ENCODE data around the gene RBMS2. TPM values are rescaled to one million over a fixed set of nuclear protein-coding genes. Genes with fewer than 3 reads are reported as not detected.

RBMS2 gene
- total RNA-seq, 1 experiment from 2014 or later: 40.8 TPM

DNA sequence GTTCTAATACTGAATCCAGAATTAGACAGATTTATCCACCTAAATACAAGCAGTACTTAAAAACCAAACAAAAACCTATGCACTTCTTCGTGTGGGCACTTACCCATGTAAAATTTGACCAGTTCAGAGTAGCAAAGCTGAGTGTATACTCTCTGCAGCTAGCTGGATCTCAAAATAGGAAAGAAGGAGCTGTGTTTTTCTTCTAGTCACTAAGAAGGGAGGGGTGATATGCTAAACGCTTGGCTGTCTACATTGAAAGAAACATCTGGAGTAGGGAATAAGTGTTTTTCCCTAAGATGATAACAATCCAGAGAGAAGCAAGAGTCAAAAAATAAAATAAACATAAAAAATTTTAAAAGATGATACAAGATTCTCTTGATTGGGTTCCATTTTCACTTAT, 20.0 kb downstream of the RBMS2 start:
- DNase-seq (ENCODE audit: low read depth, low spot score) (no peak), ATAC-seq (no peak)
- ChIA-PET RAD21 (ENCODE audit: low non-redundant PET in 1 of 2, low total read pairs in 2 of 2, uncharacterized antibody in 2 of 2, unreplicated experiment in 2 of 2) (no interaction called here), CTCF (interaction anchor here (0.7 to 1.6 kb wide), 2 partner anchors 28 to 31 kb away, joined by 3 to 6 read pairs; no protein-coding TSS in a partner anchor), POLR2A (no interaction called here)
- Histone ChIP-seq H3K9ac (ENCODE audit: low read length) (no peak overlapping the region), H3K9me2 (ENCODE audit: insufficient read depth) (no peaks in the 10 kb centered on the region), H3K36me3 (ENCODE audit: control insufficient read depth in 1 of 2, insufficient read depth in 2 of 2, low read length in 2 of 2) (no peaks in the 10 kb centered on the region), H4K20me1 (ENCODE audit: insufficient read depth) (0 out of 2 replicates have a peak, but pooled peaks cover 3% of the 10 kb centered on the region), H3K4me3 (replicated peaks in 1 of 2; ENCODE audit: low read depth in 1 of 2, low read length in 2 of 2) (no peak overlapping the region), H3K4me2 (ENCODE audit: low read length) (no peak overlapping the region), H3K27ac (ENCODE audit: low read depth, low read length) (no peak overlapping the region), H3K79me2 (ENCODE audit: insufficient read depth, low read length) (peaks cover 60% of the 10 kb centered on the region), H3K9me3 (ENCODE audit: control insufficient read depth in 1 of 2, insufficient read depth in 1 of 2, low read depth in 1 of 2, low read length in 2 of 2) (no peaks in the 10 kb centered on the region), H3K27me3 (ENCODE audit: insufficient read depth, low read length) (no peaks in the 10 kb centered on the region), H2AFZ (ENCODE audit: low read depth, low read length, poor library complexity, severe bottlenecking) (no peak overlapping the region), H3K4me1 (ENCODE audit: control insufficient read depth in 1 of 2, insufficient read depth in 2 of 2, low read length in 2 of 2) (peaks cover 0 to 4% of the 10 kb centered on the region in 2 experiments; a peak in 1 of 4 replicates)
- intact Hi-C loops (cut with micrococcal nuclease): no loop called here
- TF ChIP-seq CEBPB (IDR thresholded peaks at IDR 0.05; ENCODE audit: low read depth) (no peak), ELF1 (IDR thresholded peaks at IDR 0.05; ENCODE audit: borderline replicate concordance, low read depth) (no peak), EZH2 (IDR thresholded peaks at IDR 0.05) (no peak), TCF7L2 (IDR thresholded peaks at IDR 0.05; ENCODE audit: borderline replicate concordance, extremely low read depth, insufficient read depth, insufficient read length) (no peak), SP1 (IDR thresholded peaks at IDR 0.05; ENCODE audit: low read depth) (no peak), FOSL1 (IDR thresholded peaks at IDR 0.05; ENCODE audit: low read depth) (no peak), ZFX (IDR thresholded peaks at IDR 0.05) (no peak), CBX3 (IDR thresholded peaks at IDR 0.05; ENCODE audit: low read depth) (no peak), SRF (IDR thresholded peaks at IDR 0.05; ENCODE audit: low read depth) (no peak), RAD21 (IDR thresholded peaks at IDR 0.05; ENCODE audit: low read depth) (no peak), POLR2A (IDR thresholded peaks at IDR 0.05; ENCODE audit: borderline replicate concordance, extremely low read depth, insufficient read depth, insufficient read length) (no peak)
- TF ChIP-seq, protein P1, sequence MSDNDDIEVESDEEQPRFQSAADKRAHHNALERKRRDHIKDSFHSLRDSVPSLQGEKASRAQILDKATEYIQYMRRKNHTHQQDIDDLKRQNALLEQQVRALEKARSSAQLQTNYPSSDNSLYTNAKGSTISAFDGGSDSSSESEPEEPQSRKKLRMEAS (IDR thresholded peaks at IDR 0.05): no peak
- TF ChIP-seq, protein P2, sequence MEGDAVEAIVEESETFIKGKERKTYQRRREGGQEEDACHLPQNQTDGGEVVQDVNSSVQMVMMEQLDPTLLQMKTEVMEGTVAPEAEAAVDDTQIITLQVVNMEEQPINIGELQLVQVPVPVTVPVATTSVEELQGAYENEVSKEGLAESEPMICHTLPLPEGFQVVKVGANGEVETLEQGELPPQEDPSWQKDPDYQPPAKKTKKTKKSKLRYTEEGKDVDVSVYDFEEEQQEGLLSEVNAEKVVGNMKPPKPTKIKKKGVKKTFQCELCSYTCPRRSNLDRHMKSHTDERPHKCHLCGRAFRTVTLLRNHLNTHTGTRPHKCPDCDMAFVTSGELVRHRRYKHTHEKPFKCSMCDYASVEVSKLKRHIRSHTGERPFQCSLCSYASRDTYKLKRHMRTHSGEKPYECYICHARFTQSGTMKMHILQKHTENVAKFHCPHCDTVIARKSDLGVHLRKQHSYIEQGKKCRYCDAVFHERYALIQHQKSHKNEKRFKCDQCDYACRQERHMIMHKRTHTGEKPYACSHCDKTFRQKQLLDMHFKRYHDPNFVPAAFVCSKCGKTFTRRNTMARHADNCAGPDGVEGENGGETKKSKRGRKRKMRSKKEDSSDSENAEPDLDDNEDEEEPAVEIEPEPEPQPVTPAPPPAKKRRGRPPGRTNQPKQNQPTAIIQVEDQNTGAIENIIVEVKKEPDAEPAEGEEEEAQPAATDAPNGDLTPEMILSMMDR (IDR thresholded peaks at IDR 0.05 in 2 of 3, conservative IDR thresholded peaks at IDR 0.05 in 1 of 3; ENCODE audit: borderline replicate concordance in 1 of 3, insufficient read depth in 1 of 3, low read depth in 2 of 3, low read length in 2 of 3): no peak
- no TSS peak for BruUV-seq (replicated peaks)
